GM10266 (cell line): Measurements from ENCODE around the gene RELB.
A peak's percentile ranks its signal among the peaks of the same experiment; 100 is the strongest.

ENCODE experiments used
- DNase-seq: peaks from one replicate; pipeline ENCODE4 v3.0.0; 2012; ENCODE audit errors: extremely low spot score
- CTCF ChIP-seq: IDR thresholded peaks from 2 replicates; pipeline ENCODE4 v1.5.1; 2012; ENCODE audit warnings: mild to moderate bottlenecking, low read depth; ENCODE audit not compliant: control insufficient read depth, insufficient read depth; ENCODE audit errors: missing control alignments

Gene RELB

GRCh38 chr19:45076029-45076850 lies 75.0 kb downstream of the RELB start, which contains the start of gene ZNF296:
Gene ZNF296, minus strand, starts transcription at chr19:45076478. Its CDS starts 105 bp downstream, at chr19:45076373.
- peak; percentile 93 for DNase-seq
- TF ChIP-seq CTCF = no peak

GRCh38 chr19:45076851-45077730 lies 75.8 kb downstream of the RELB start:
- DNase-seq = no peak
- no peak for TF ChIP-seq CTCF

GRCh38 chr19:45078390-45079062 lies 77.3 kb downstream of the RELB start:
- no peak for TF ChIP-seq CTCF

GRCh38 chr19:45079063-45079910 lies 78.0 kb downstream of the RELB start, which contains the start of gene GEMIN7:
Gene GEMIN7, plus strand, starts transcription at chr19:45079260. Its CDS starts 10,855 bp downstream, at chr19:45090115.
- TF ChIP-seq CTCF = peak; percentile 19

More at GRCh38 chr19:45078390-45079062, 77.3 kb downstream of the RELB start:
- DNase-seq = no peak

GRCh38 chr19:45079911-45080370 lies 78.7 kb downstream of the RELB start:
- no peak for TF ChIP-seq CTCF
- no peak for DNase-seq

More at GRCh38 chr19:45079063-45079910, 78.0 kb downstream of the RELB start, which contains the start of gene GEMIN7:
- DNase-seq = peak; percentile 85

GRCh38 chr19:45082170-45082569 lies 80.9 kb downstream of the RELB start:
- no peak for TF ChIP-seq CTCF
- DNase-seq = no peak
